HG02840 (cell line): ENCODE data around the gene CCDC92.

Experiments used
- ATAC-seq: cut with Tn5 transposase; IDR thresholded peaks from one replicate; pipeline ENCODE4 v1.9.1; 2021; ENCODE audit warnings: mild to moderate bottlenecking, moderate library complexity, moderate number of reproducible peaks; ENCODE audit not compliant: unreplicated experiment, low FRiP score

The CCDC92 gene

DNA sequence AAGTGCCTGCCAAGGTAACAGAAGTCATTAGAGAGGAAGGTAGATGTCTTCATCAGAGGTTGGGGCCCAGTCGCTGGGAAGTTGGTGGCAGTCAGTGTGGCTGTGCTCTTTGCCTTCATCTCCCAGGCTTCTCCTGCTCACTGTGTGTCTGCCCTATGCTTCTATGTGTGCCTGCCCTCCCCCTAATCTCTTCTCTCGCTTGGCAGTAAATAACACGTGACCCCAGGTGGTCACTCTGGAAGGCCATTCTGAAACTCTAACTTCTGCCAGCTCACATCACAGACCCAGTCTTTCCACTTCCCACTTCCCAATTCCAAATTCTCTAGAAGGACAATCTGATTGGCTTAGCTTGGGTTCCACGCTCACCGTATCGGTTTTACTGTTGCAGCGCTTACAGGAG is 9.6 kb upstream of the CCDC92 start:
- no peak for ATAC-seq

GRCh38 chr12:123979566-123979965 is 6.9 kb upstream of the CCDC92 start:
- ATAC-seq: no peak

- ATAC-seq: no peak
Measured at GRCh38 chr12:123976227-123976826, 3.7 kb upstream of the CCDC92 start.

- peak; percentile 8 for ATAC-seq
Measured at GRCh38 chr12:123973552-123974341, 1.1 kb upstream of the CCDC92 start.

GRCh38 chr12:123971770-123972456 is 718 bp downstream of the CCDC92 start:
- ATAC-seq: peak; percentile 8

DNA sequence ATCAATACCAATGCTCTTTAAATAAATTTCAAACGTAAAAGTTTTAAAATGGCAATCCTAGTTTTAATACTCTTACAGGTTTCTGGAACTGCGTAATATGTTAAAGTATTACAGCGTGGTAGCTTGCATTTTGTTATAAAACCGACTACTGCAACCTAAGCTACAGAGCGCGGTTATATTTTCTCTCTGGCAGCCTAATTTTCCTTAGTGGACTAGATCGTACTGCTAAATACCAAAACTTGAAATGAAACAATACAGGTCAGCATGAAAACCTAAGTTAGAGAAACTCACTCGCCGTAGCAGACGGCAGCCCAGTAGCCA is 1.2 kb downstream of the CCDC92 start:
- no peak for ATAC-seq

DNA sequence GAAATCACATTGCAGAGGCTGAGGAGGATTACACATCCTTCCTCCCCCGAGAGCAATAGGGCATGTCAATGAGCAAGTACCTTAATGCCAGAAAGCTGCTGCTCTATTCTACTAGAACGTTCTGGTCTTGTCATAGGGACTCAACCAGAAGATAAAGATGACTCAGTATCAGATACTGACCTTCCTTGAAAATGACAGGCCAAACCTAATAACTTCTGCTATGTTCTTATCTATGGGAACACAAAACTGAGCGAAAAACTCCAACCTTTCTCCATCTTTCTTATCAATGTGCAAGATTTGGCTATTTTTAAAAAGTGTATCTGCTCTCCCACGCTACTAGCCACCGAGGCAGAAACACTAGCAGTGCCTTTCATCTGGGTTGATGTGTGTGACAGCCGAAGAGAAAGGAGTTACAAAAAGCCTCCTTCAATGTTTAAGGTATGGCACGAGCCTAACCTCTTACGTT is 5.5 kb downstream of the CCDC92 start:
- ATAC-seq: no peak

DNA sequence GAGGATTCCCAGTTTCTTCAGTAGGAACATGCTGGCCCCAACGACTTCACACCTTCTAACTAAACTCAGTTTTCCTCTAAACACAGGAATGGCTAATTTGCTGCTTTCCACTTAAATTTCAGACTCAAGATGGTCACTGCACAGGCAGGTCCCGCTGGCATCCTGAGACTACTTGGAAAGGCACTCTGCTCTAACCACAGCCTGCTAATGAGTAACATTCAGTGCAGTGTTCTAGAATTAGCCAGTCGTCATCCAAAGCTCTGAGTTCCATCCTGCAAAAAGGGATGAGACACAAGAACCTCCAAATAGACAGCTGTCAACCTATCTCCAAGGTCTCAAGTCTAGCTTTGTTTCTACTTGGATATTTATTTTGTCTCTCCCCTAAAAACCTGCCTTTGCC is 6.0 kb downstream of the CCDC92 start:
- no peak for ATAC-seq

GRCh38 chr12:123965382-123965781 is 7.2 kb downstream of the CCDC92 start:
- ATAC-seq: no peak

- ATAC-seq: no peak
Measured at GRCh38 chr12:123963821-123964220, 8.8 kb downstream of the CCDC92 start.

- ATAC-seq: no peak
Measured at GRCh38 chr12:123962513-123962912, 10.1 kb downstream of the CCDC92 start.

DNA sequence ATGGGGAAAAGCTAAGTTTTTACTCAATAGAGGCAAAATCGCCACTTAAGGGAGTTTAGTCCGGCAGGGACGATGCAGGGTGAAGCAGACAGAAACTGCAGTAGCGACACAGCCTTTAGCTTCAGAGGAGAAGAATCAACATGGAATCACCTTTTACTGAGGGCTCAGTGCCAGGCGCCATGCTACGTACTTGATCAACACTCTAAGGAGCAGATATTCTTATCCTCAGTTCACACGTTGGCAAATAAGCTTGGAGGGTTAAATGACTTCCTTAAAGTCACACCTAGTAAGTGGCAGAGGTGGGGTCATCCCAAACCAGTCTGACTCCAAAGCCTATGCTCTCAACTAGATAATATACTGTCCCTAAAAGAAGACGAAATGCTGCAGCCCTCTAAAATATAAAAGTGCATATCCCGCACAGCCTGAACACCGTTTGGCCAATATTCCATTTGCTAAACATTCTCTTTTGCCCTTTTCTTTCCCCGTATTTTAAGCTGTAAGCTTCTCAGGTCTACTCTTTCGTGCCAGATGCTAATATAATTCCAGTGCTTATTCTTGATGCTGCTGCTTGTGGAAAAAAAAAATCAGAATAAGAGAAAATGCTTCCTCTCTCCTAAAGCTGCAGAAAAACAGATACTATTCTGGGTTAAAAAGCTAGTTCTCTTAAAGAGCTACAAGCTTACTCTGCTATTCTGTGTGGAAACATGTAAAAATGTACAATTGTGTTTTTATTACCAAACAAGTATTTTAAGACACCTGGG is 10.9 kb downstream of the CCDC92 start:
- ATAC-seq: no peak

GRCh38 chr12:123960856-123961255 is 11.8 kb downstream of the CCDC92 start:
- no peak for ATAC-seq

GRCh38 chr12:123960029-123960735 is 12.4 kb downstream of the CCDC92 start:
- no peak for ATAC-seq

DNA sequence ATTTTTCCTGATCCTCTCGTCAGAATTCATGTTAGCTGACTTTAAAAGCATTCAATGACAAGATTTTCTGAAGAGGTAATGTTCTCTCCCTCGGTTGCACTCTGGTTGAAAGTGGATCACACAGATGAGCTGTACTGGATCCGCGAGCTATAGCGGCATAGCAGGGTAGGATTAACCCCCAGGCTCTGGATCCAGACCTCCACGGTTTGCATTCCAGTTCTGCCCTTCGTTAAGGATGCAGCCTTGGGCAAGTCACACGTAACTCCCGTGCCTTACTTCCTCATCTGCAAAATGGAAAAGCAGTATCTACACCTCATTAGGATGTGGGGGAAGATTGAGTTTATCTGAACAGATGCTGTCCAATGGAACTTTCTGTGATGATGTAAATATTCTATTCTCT is 13.8 kb downstream of the CCDC92 start:
- ATAC-seq: no peak

- ATAC-seq: no peak
Measured at GRCh38 chr12:123958462-123958861, 14.2 kb downstream of the CCDC92 start.

- no peak for ATAC-seq
Measured at GRCh38 chr12:123957196-123957595, 15.4 kb downstream of the CCDC92 start.

DNA sequence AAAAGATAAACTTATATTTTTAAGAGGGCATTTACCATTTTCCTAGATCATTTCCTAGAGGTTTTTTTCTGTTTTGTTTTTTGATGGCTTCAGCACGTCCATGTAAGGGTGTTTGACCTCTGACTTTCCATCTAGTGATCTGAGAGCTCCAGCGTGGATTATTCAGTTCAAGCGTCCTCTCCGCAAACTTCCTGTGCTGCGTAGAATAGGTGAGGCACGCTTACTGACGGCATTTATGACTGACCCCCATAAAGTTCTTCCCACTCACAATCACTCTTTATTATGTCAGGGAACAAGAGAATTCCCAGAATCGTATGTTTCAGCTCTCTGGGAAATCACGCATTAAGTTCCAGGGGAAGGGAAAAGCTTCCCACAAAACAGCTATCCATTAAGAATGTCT is 16.4 kb downstream of the CCDC92 start:
- ATAC-seq: no peak

GRCh38 chr12:123954647-123955350 is 17.8 kb downstream of the CCDC92 start:
- ATAC-seq: no peak

DNA sequence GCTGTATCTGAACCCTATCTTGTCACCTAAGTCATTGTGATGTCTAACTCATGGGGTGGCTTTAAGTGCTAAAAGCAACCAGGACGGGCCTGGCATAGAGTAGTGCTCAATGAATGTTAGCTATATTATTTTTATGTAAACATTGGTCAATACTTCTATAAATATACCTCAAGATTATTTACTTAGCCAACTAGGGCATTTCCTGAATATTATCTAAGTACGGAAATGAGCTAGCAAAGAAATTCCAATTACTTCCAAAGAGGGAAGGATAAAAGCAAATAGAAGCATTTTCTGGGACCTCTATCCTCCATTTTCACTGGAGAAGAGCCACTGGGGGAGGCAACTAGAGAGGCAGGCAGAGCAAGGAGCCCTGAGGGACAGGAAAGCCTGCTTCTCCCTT is 20.6 kb downstream of the CCDC92 start:
- ATAC-seq: no peak
